ENCODE results near the gene ADAM12.
A peak's percentile ranks its signal among the peaks of the same experiment; 100 is the strongest.

The ADAM12 gene

DNA sequence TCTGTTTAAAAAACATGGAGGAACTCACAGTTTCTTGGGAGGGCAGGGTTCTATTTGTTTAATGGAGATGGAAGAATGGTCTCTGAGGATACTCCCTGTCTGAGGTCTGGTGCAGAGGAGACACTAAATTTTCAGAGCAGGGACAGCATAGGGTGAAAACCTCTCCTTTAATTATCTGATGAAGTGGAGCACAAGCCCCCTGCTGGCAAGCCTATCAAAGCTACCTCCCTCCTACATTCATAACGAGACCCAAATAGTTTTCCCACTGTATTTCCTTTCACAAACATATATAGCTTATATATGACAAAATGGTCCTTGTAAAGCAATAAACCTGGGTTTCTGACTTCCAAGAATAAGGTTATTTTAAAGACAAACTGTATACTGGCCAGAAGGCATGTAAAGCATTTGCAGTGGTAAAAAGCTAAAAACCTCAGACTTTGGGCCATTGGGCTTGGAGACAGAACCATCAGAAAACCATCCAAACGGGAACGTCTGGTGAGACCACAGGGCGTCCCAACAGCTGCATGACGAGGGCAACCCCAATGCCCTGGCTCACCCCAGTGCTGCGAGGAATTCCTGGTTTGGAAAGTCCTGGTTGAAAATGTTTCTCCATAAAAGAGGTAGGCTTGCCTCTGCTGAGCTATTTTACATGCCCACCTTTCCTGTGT lies 290.6 kb downstream of the ADAM12 start:
- DNase-seq (ENCODE audit: low spot score), result no peak
- TF ChIP-seq CTCF (IDR thresholded peaks at IDR 0.05; ENCODE audit: extremely low read depth, missing control alignments), result peak; percentile 17

- no peak for TF ChIP-seq CTCF (IDR thresholded peaks at IDR 0.05; ENCODE audit: extremely low read depth, missing control alignments)
- DNase-seq (ENCODE audit: low spot score), result no peak
Observed at GRCh38 chr10:126094537-126094936, 293.7 kb downstream of the ADAM12 start.

GRCh38 chr10:126092366-126093215 lies 295.7 kb downstream of the ADAM12 start:
- DNase-seq (ENCODE audit: low spot score), result no peak
- TF ChIP-seq CTCF (IDR thresholded peaks at IDR 0.05; ENCODE audit: extremely low read depth, missing control alignments), result no peak

GRCh38 chr10:126090911-126091728 lies 297.2 kb downstream of the ADAM12 start:
- no peak for DNase-seq (ENCODE audit: low spot score)
- TF ChIP-seq CTCF (IDR thresholded peaks at IDR 0.05; ENCODE audit: extremely low read depth, missing control alignments), result no peak

GRCh38 chr10:126090443-126090842 lies 297.8 kb downstream of the ADAM12 start:
- TF ChIP-seq CTCF (IDR thresholded peaks at IDR 0.05; ENCODE audit: extremely low read depth, missing control alignments), result no peak
- DNase-seq (ENCODE audit: low spot score), result no peak

DNA sequence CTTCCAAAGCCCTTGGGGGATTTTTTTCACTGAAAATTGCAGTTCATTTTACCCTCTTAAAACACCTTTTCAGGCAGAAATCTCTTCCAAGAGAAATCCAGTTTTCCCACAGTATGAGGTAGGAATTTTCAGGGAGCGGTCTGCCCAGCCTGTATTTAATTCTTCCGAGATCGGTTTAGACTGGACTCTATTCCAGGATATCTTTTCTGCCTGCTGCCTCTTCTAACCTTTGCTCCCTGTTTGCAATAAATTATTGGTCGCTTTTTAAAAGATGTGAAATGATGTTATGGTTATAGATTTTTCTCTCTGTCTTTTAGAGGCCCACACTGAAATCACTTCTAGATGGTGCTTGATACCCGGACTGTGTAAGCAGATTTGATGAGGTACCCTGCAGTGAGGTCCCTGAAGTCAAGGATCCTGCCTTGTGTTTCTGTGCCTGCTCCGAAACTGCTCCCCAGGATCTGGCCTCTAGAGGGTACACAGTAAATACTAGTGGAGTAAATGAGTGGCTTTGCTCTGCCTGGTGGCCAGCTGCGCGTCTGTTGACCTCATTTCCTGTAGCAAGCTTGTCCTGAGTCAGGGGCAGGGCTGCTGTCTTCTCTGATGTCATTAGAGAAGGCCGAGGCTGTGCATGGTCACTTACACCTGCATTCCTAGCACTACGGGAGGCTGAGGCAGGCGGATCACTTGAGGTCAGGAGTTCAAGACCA lies 300.3 kb downstream of the ADAM12 start:
- no peak for DNase-seq (ENCODE audit: low spot score)
- no peak for TF ChIP-seq CTCF (IDR thresholded peaks at IDR 0.05; ENCODE audit: extremely low read depth, missing control alignments)
